HepG2 (cell line): ENCODE data around the gene IQCN. TPM values are rescaled to one million over a fixed set of nuclear protein-coding genes. Genes with fewer than 3 reads are reported as not detected.

Experiments
- E2F1 ChIP-seq: sonication (generic); formaldehyde crosslinking; IDR thresholded peaks from 2 replicates; pipeline ENCODE4 v1.5.0; 2020; ENCODE audit warnings: missing genetic modification reagents
- HNF4A ChIP-seq: sonication (generic); formaldehyde crosslinking; IDR thresholded peaks from 2 replicates; pipeline ENCODE4 v1.4.0; 2020; ENCODE audit warnings: missing genetic modification reagents
- MLLT10 ChIP-seq: sonication (generic); formaldehyde crosslinking; IDR thresholded peaks from 2 replicates; pipeline ENCODE4 v1.4.0; 2020; ENCODE audit warnings: missing genetic modification reagents
- NFAT5 ChIP-seq: sonication (generic); formaldehyde crosslinking; IDR thresholded peaks from 2 replicates; pipeline ENCODE4 v1.4.0; 2020; ENCODE audit warnings: missing genetic modification reagents
- POGK ChIP-seq: sonication (generic); formaldehyde crosslinking; conservative IDR thresholded peaks from 2 replicates; pipeline ENCODE4 v1.8.0; 2022; ENCODE audit warnings: mild to moderate bottlenecking, moderate library complexity, missing genetic modification reagents
- RFX3 ChIP-seq: IDR thresholded peaks from 2 replicates; pipeline ENCODE4 v1.6.1; 2016; ENCODE audit warnings: missing biosample characterization, missing genetic modification reagents
- RXRB ChIP-seq: IDR thresholded peaks from 2 replicates; pipeline ENCODE4 v1.6.1; 2016; ENCODE audit warnings: borderline replicate concordance, missing genetic modification reagents, missing compliant biosample characterization
- SRSF1 ChIP-seq: fragments of 200-400 bp; formaldehyde crosslinking; optimal IDR thresholded peaks from 2 replicates; pipeline ENCODE3; 2017; ENCODE audit warnings: mild to moderate bottlenecking, low read depth, low read length, moderate library complexity
- SRSF4 ChIP-seq: fragments of 200-400 bp; formaldehyde crosslinking; IDR thresholded peaks from one replicate; pipeline ENCODE4 v1.6.1; 2018; ENCODE audit warnings: mild to moderate bottlenecking, low read depth, low read length, moderate library complexity; ENCODE audit not compliant: poor library complexity, severe bottlenecking
- ZFP91 ChIP-seq: sonication (generic); formaldehyde crosslinking; IDR thresholded peaks from 2 replicates; pipeline ENCODE4 v1.9.0; 2022; ENCODE audit warnings: missing genetic modification reagents, mild to moderate bottlenecking, borderline replicate concordance
- ZNF414 ChIP-seq: sonication (generic); formaldehyde crosslinking; IDR thresholded peaks from 2 replicates; pipeline ENCODE4 v1.5.0; 2020; ENCODE audit warnings: missing genetic modification reagents
- ZNF558 ChIP-seq: sonication (generic); formaldehyde crosslinking; IDR thresholded peaks from 2 replicates; pipeline ENCODE4 v1.9.0; 2022; ENCODE audit warnings: mild to moderate bottlenecking, missing genetic modification reagents, borderline replicate concordance
- polyA plus RNA-seq, 8 experiments: library from polyadenylated mRNA; depleted of rRNA in 3 of 8; stranded (reverse) in 7 of 8; unstranded in 1 of 8; fragments of >200 nt; fragmentation: Illumina TruSeq in 4 of 8; extraction: Trizol in 4 of 8; gene quantifications; 2 replicates each; pipeline versions ENCODE4 v1.2.1 to v1.2.3, GENCODE V29; 2011 to 2016; ENCODE audit warnings: low read depth in 4 of 8, missing spikeins in 1 of 8, mixed read lengths in 1 of 8; ENCODE audit not compliant: insufficient read depth in 1 of 8
- total RNA-seq, 5 experiments: library from RNA; depleted of rRNA; stranded (reverse); fragments of >200 nt; fragmentation: Illumina TruSeq; extraction: Trizol; gene quantifications; 2 replicates each; pipeline ENCODE4 v1.2.3, GENCODE V29; 2016; ENCODE audit warnings: low read depth in 1 of 5

The IQCN gene
- total and polyA plus RNA-seq, 2 of the 13 experiments (the other 11 are each of a cell fraction or from before 2014, with no cell fraction given), result 0.04 to 0.18 TPM

GRCh38 chr19:18259893-18260292 is 14.4 kb downstream of the IQCN start (continued):
- no peak for TF ChIP-seq NFAT5 (CRISPR knock-in tag)
- TF ChIP-seq RFX3 (CRISPR knock-in tag), result no peak
- TF ChIP-seq MLLT10 (CRISPR knock-in tag), result no peak
- no peak for TF ChIP-seq SRSF4
- TF ChIP-seq ZFP91 (CRISPR knock-in tag), result no peak
- no peak for TF ChIP-seq HNF4A (CRISPR knock-in tag)
- TF ChIP-seq ZNF414 (CRISPR knock-in tag), result no peak
- TF ChIP-seq SRSF1, result no peak
- no peak for TF ChIP-seq E2F1 (CRISPR knock-in tag)
- no peak for TF ChIP-seq ZNF558 (CRISPR knock-in tag)
- TF ChIP-seq POGK (CRISPR knock-in tag), result no peak
- no peak for TF ChIP-seq RXRB (CRISPR knock-in tag)
